NOMO-1 (cell line): ENCODE results near the gene KCNC2.

ENCODE experiments used
- DNase-seq, 2 experiments: peaks; one replicate each; lab custom pipeline; 2025; ENCODE audit not compliant: unreplicated experiment in 2 of 2; lab: John Stamatoyannopoulos, UW

The KCNC2 gene

DNA sequence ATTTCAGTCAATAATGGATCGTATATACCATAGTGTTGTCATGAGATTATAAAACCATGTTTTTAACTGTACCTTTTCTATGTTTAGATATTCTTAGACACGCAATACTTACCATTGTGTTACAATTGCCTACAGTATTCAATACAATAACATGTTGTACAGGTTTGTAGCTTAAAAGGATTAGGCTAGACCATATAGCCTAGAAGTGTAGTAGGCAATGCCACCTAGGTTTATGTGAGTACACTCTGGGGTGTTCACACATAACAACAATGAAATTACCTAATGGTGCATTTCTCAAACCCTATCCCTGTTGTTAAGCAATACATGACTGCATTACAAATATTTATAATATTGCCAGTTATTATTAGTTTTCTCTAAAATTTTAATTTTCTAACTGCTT, 144.2 kb downstream of the KCNC2 start:
- DNase-seq = no peak

DNA sequence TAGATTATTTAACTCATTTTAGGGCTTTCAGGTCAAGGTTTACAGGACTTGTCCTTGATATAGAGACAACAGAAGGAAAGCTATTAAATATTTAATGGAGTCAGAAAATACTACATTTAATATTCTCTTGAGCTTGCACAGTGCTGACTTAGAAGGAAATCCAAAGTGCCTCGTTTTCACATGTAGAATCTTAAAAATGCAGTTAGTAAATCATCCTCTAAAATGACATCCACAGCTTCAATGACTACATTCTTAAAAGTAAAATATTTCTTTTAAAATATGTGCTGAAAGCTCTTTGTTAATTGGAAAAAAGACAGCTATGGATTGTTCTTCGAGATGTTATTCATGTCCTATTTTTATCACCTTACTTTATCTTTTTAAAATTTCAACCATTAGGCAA, 146.9 kb downstream of the KCNC2 start:
- DNase-seq = no peak

DNA sequence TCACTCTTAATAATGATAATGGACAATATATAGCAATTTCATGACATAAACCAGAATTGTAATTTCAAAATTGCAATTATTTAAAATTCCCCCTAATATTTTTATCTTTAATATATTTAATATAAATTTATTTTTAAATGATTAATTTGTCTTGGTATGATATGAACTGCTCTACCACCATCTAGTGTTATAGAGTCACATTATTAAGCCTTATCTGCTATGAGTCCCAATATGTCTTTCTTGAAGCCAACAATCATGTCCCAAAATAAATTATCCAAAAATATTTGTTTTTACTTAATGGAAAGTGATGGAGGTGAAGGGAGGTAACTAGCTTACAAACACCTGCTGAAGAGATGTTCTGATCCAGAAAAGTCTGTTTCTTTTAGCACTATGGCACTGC, 151.4 kb downstream of the KCNC2 start:
- DNase-seq = no peak

DNA sequence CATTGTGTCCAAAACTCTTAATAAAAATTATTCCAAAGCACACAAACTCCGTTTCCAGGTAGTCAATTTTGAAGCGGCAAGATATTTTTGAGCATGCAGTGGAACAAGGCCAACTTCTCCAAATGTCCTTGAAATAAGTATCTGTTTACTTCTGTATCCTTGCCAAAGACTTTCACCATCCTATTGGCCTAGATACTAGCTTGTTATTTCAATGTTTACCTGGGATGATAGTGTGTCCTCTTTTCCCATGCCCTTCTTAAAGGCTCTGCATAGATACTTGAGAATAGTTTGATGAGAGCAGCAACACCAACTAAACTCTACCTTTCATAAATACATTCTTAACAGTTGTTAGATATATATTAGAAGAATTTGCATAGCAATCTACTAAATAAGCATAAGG, 160.9 kb downstream of the KCNC2 start:
- DNase-seq = no peak

DNA sequence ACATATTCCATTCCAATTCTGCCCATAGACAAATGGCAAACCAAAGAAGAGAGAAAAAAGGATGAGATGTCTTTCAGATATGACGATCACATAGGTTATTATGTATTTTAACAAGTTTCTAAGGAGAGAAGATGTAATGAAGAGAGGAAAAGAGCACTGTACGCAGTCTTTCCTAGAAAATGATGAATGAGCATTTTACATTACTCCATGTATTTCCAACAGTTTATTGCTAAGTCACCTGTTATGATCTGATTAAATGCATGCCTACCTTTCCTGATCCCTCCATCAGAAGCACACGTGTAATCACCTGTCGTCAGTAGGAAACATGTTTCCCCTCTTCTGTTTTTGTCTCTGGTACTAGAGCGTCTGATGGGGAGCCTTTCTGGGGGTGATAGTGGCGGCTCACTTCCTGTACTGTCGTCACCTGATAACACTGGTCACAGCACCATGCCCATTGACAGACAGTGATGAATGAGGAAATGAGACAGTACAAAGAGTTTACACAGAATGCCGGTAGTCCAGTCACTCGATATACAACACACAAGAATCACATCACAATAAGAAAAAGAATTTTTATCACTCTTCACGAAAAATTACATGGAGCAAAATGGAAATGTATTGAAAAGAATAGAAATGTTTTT, 161.6 kb downstream of the KCNC2 start:
- DNase-seq = no peak

DNA sequence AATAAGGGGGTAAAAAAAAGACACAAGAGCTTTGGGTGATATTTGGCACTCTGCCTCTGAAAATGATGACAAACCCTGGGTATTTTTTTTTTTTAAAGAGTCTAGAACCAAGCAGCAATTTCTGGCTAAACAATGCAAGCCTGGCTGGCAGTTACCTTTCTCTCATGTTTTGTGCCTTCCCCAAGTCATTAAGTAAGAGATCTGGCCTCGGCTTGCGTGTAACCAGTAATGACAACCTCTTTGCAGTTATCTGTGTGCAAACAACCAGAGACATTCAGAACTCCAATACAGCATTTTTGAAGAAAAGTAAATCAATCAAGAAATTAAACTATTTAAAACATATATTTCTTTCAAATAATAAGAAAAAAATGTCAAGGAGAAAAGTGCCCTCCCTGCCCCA, 167.5 kb downstream of the KCNC2 start:
- DNase-seq = no peak

DNA sequence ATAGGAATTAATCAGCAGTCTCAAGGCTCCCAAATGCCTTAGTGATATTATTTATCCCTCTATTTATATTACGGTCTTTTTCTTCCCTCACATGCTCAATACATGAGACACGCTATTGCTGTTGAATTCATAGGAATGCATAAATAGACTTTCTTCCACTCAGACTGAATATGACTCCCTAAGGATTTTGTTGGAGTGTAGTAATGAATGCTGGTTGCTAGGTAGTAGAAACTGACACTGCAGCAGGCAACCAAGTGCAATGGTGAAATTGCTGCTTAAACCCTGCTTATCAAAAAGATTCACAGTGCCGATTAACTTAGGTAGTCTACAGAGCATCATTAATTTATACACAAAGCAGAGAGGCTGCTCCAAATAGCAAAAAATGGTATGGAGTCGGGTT, 168.2 kb downstream of the KCNC2 start:
- no peak for DNase-seq

DNA sequence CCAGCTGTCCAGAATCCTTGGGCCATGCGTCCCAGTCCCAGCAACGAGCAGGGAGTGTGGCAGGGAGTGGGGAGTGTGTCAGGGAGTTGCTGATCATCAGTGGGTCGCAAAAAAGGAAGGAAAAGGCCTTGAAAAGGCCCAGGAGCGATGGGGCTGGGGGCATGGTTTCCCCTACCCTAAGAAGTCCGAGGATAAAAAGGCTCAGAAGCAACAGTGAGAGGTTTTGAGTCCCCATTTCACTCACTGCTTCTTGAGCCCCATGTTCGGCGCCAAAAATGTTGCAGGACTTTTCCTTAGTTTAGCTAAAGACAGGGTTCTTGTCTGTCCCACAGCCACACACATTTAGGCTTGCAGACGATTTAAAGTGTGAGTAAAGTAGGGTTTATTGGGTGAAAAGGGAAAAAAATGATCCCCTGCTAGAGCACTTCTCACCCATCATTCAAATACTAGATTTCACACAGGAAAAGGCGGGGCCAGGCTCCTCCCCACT, 189.5 kb downstream of the KCNC2 start:
- no peak for DNase-seq

DNA sequence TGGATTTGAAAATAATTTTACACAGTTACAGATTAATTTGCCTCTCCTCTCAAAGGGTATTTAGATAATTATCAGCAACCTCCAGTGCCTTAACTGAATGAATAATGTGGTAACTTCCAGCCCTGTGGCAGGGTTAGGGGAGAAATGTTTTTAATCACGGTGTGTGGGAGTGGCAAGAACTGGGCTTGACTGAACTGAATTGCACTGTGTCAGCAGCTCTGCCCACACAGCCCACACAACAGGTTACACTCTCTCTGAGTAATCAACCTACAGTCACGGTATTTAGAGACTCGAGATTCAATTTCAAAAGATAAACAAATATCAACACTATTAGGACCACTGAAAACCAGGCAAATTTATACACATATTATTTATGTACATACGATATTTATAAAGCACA, 198.5 kb downstream of the KCNC2 start:
- no peak for DNase-seq

DNA sequence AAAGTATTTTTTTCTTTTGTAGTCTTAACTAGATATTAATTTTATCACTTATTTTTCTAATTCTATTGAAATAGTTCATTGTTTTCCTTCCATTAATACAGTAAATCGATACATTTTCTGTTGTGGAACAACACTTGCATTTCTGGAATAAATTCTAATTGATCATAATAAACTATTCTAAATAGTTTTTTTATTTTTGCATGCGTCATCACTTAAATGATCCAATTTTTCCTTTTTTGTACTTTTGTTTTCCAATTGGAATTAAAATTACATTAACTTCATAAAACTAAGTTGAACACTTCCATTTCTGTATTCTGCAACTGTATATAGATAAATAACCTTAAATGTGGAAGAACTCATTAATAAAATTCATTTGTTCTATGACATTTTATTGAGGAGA, 202.5 kb downstream of the KCNC2 start:
- no peak for DNase-seq

DNA sequence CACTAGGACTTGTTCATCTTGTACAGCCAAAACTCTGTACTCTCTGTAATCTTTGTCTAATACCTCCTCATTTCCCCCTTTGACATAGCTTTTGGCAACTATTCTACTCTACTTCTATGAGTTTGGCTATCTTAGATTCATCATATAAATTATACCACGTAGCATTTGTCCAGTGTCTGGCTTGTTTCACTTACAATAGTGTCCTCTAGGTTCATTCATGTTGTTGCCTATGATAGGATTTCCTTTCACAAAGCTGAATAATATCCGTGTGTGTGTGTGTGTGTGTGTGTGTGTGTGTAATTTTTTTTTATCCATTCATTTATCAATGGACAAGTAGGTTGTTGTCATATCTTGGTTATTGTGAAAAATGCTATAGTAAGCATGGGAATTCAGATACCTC, 209.5 kb downstream of the KCNC2 start:
- DNase-seq = no peak

DNA sequence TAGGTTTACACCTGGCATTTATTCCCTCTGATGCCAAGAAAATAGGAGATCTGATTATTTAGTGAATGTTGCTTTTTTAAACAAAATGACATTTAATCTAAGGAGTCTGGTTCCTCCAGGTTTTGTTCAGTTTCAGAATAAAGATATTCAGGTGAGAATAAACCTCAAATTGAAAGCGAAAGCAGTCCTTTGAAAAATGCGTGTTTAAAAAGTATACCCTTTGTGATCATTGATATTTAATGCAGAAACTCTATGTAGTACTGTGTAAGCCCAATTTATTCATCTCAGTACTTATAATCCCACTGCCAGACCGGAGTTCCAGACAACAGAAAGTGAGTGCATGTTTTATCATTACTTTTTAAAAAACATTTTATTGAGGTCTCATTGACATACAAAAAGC, 210.2 kb downstream of the KCNC2 start:
- DNase-seq = no peak
